ENCODE data around the gene TXK.

The TXK gene

GRCh38 chr4:48078425-48078824 lies 55.6 kb downstream of the TXK start:
- Histone ChIP-seq H3K4me3 (replicated peaks; ENCODE audit: low read depth, low read length) (no peak overlapping the region), H3K36me3 (ENCODE audit: control insufficient read depth, insufficient read depth, low read length) (no peaks in the 10 kb centered on the region), H3K27me3 (replicated peaks; ENCODE audit: control insufficient read depth, insufficient read depth, low read length) (no peaks in the 10 kb centered on the region)
- DNase-seq (ENCODE audit: extremely low read depth, insufficient read length): no peak
- TF ChIP-seq, protein P1, sequence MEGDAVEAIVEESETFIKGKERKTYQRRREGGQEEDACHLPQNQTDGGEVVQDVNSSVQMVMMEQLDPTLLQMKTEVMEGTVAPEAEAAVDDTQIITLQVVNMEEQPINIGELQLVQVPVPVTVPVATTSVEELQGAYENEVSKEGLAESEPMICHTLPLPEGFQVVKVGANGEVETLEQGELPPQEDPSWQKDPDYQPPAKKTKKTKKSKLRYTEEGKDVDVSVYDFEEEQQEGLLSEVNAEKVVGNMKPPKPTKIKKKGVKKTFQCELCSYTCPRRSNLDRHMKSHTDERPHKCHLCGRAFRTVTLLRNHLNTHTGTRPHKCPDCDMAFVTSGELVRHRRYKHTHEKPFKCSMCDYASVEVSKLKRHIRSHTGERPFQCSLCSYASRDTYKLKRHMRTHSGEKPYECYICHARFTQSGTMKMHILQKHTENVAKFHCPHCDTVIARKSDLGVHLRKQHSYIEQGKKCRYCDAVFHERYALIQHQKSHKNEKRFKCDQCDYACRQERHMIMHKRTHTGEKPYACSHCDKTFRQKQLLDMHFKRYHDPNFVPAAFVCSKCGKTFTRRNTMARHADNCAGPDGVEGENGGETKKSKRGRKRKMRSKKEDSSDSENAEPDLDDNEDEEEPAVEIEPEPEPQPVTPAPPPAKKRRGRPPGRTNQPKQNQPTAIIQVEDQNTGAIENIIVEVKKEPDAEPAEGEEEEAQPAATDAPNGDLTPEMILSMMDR (IDR thresholded peaks at IDR 0.05; ENCODE audit: insufficient read depth, low read length, poor library complexity, severe bottlenecking): no peak

DNA sequence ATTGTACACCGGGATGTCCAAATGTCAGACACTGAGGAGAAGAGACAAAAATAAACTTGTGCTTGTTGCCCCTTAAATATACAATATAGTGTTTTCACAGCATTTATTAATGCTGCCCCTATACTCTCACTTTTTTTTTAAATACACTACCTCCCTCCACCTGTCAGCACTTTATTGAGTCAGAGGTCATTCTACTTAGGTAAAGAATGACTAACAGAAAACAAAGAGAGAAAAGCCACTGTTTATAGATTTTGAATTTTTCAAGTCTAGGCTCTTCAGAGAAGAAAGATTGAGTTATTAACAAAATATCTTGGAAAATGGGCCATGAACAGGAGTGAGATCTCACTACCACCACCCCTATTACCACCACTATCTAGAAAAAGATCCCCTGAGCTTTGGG lies 59.4 kb downstream of the TXK start:
- no peak overlapping the region for H3K4me3 ChIP-seq (replicated peaks; ENCODE audit: low read depth, low read length)
- DNase-seq (ENCODE audit: extremely low read depth, insufficient read length): no peak
- H3K27me3 ChIP-seq (replicated peaks; ENCODE audit: control insufficient read depth, insufficient read depth, low read length): no peaks in the 10 kb centered on the region
- H3K36me3 ChIP-seq (ENCODE audit: control insufficient read depth, insufficient read depth, low read length): no peaks in the 10 kb centered on the region
- TF ChIP-seq, protein P1 (IDR thresholded peaks at IDR 0.05; ENCODE audit: insufficient read depth, low read length, poor library complexity, severe bottlenecking): no peak

DNA sequence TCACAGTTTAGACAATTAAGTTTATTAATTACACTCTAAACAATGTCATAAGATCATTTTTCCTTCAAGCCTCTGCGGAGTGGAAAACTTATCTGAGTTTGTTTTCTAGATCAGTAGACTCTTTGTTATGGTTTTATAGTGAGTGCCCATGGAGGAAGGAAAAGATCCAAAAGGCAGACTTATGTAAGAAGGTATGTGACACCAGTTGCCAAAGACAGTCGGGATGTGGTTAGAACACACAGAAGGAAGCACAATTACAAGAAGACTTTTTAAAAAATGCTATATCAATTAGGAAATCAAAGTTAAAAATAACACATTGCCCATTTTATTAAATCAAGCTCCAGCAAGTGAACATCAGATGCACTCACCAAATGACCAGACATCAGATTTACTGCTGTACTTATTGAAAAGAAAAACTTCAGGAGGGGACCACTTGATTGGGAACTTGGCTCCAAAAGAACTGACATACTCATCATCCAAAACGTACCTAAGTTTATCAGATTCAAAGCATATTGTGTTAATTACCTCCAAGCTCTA lies 60.4 kb downstream of the TXK start:
- no peaks in the 10 kb centered on the region for H3K36me3 ChIP-seq (ENCODE audit: control insufficient read depth, insufficient read depth, low read length)
- TF ChIP-seq, protein P1 (IDR thresholded peaks at IDR 0.05; ENCODE audit: insufficient read depth, low read length, poor library complexity, severe bottlenecking): no peak
- H3K4me3 ChIP-seq (replicated peaks; ENCODE audit: low read depth, low read length): no peak overlapping the region
- no peaks in the 10 kb centered on the region for H3K27me3 ChIP-seq (replicated peaks; ENCODE audit: control insufficient read depth, insufficient read depth, low read length)
- no peak for DNase-seq (ENCODE audit: extremely low read depth, insufficient read length)

- DNase-seq (ENCODE audit: extremely low read depth, insufficient read length): no peak
- no peak overlapping the region for H3K4me3 ChIP-seq (replicated peaks; ENCODE audit: low read depth, low read length)
- H3K36me3 ChIP-seq (ENCODE audit: control insufficient read depth, insufficient read depth, low read length): no peaks in the 10 kb centered on the region
- TF ChIP-seq, protein P1 (IDR thresholded peaks at IDR 0.05; ENCODE audit: insufficient read depth, low read length, poor library complexity, severe bottlenecking): no peak
- no peaks in the 10 kb centered on the region for H3K27me3 ChIP-seq (replicated peaks; ENCODE audit: control insufficient read depth, insufficient read depth, low read length)
These were observed 62.9 kb downstream of the TXK start for GRCh38 chr4:48071191-48071590.

- TF ChIP-seq, protein P1 (IDR thresholded peaks at IDR 0.05; ENCODE audit: insufficient read depth, low read length, poor library complexity, severe bottlenecking): no peak
- no peak for DNase-seq (ENCODE audit: extremely low read depth, insufficient read length)
- H3K27me3 ChIP-seq (replicated peaks; ENCODE audit: control insufficient read depth, insufficient read depth, low read length): no peaks in the 10 kb centered on the region
- no peak overlapping the region for H3K4me3 ChIP-seq (replicated peaks; ENCODE audit: low read depth, low read length)
- no peaks in the 10 kb centered on the region for H3K36me3 ChIP-seq (ENCODE audit: control insufficient read depth, insufficient read depth, low read length)
These were observed 65.0 kb downstream of the TXK start for GRCh38 chr4:48069026-48069425.

DNA sequence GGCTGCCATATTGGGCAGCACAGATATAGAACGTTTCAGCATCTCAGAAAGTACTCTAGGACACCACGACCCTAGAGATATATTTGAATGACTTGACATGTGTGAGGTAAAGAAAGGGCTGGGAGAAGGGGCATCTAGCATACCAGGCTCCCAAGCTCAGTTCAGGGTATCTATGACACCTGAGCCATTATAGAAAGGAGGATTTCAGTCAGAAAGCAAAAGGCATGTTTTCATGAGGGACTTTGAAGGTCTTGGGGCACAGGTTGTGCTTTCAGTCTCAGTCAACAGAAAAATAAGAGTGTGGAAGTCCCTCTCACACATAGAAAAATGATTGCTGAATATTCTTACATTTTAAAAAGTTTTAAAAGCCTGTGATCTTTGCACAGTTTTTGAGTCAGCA lies 65.9 kb downstream of the TXK start:
- no peak for DNase-seq (ENCODE audit: extremely low read depth, insufficient read length)

More for the DNA sequence above, 65.9 kb downstream of the TXK start:
- Histone ChIP-seq H3K4me3 (replicated peaks; ENCODE audit: low read depth, low read length) (no peak overlapping the region), H3K36me3 (ENCODE audit: control insufficient read depth, insufficient read depth, low read length) (no peaks in the 10 kb centered on the region), H3K27me3 (replicated peaks; ENCODE audit: control insufficient read depth, insufficient read depth, low read length) (no peaks in the 10 kb centered on the region)
- TF ChIP-seq, protein P1 (IDR thresholded peaks at IDR 0.05; ENCODE audit: insufficient read depth, low read length, poor library complexity, severe bottlenecking): no peak

All from GM06990 (cell line).